Skeletal muscle tissue (tissue), 4 donors: ENCODE measurements around the gene PPIA. TPM values are rescaled to one million over a fixed set of nuclear protein-coding genes. Genes with fewer than 3 reads are reported as not detected.

ENCODE experiments used
- H3K27ac ChIP-seq: one replicate; pipeline ENCODE4 v1.7.0; 2013; ENCODE audit warnings: mild to moderate bottlenecking, low read depth, low read length, inconsistent platforms
- H3K27me3 ChIP-seq, 3 donors: one replicate each; pipeline ENCODE4 v1.7.0; 2013; ENCODE audit warnings: low read length in 3 of 3; ENCODE audit not compliant: control insufficient read depth in 3 of 3, insufficient read depth in 3 of 3
- H3K36me3 ChIP-seq, 3 donors: one replicate each; pipeline ENCODE4 v1.7.0; 2013; ENCODE audit warnings: low read length in 3 of 3; ENCODE audit not compliant: control insufficient read depth in 3 of 3, insufficient read depth in 3 of 3
- H3K4me1 ChIP-seq, 3 donors: one replicate each; pipeline ENCODE4 v1.7.0; 2013; ENCODE audit warnings: low read length in 3 of 3, mild to moderate bottlenecking in 3 of 3; ENCODE audit not compliant: control insufficient read depth in 3 of 3, insufficient read depth in 3 of 3
- H3K4me3 ChIP-seq, 3 donors: one replicate each; pipeline ENCODE4 v1.7.0; 2013; ENCODE audit warnings: low read length in 3 of 3
- H3K9ac ChIP-seq, 3 donors: one replicate each; pipeline ENCODE4 v1.7.0; 2013; ENCODE audit warnings: low read length in 3 of 3, mild to moderate bottlenecking in 3 of 3, moderate library complexity in 2 of 3, low read depth in 1 of 3
- H3K9me3 ChIP-seq, 3 donors: one replicate each; pipeline ENCODE4 v1.7.0; 2013; ENCODE audit warnings: low read length in 3 of 3; ENCODE audit not compliant: control insufficient read depth in 3 of 3
- total RNA-seq: library from RNA; depleted of rRNA; stranded (reverse); fragments of >200 nt; gene quantifications from one replicate; pipeline ENCODE4 v1.2.3, GENCODE V29; 2014
- donor health status: Osteomylitis.

Gene PPIA
- total RNA-seq, 1 donor from 2014 or later, result 459 TPM

DNA sequence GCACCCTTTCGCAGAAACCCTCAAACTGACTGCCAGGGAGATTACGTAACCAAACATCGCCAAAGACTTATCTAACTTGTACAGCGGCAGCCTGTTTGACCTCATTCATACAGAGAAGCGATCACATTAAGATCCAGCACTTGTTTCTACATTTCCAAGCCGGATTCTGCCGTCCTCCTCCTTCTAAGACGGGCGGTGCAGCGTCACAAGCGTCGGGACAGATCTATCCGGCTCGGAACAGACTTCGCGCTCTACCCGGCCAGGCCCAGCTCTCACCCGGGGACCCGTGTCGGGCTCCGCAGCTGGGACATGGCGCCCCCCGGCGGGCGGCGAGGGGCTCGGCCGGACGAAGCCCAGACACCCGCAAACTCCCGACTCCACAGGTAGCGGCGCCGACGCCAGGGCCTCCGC is 51.0 kb downstream of the PPIA start:
- Histone ChIP-seq H3K4me1 (peaks cover 8 to 14% (median 13%) of the 10 kb centered on the region in 3 donors), H3K9me3 (no peaks in the 10 kb centered on the region), H3K4me3 (peak overlapping the region; percentile 81 to 93 (median 89)), H3K9ac (peak overlapping the region; percentile 87 to 96 (median 91)), H3K36me3 (no peaks in the 10 kb centered on the region), H3K27me3 (no peaks in the 10 kb centered on the region), H3K27ac (peak overlapping the region; percentile 89)

DNA sequence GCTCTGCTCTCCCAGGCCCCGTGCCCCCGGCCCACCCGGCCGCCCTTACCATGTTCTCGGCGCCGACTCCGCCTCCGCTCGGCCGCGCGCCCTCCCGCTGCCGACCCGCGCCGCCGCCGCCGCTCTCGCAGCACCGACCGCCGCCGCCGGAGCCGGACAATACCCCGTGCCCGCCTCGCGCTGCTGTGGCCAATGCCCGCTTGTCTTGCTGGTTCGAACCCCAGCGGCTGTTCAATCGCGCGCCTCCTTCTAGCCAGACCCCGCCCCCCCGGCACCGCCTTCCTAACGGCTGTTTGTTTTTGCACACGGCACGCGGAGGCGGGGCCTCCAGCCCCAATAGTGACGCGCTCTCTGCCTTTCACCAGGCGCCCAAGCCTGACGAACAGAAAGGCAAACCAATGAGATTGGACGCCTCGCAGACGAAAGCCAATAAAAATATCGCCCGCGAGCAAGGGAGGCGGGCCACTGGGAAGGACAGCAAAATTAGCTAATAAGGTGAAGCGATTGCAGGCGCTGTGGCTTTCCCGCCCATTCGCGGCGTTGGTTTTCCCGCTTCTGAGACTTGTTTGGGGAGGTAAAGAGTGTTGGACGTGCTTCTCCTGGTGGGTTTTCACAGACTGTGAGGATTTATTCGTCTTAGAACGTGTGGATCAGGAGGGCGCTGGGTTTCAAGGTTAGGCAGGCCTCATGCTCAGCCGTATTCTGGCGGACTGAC is 51.6 kb downstream of the PPIA start, which contains the start of gene H2AZ2:
Gene H2AZ2, minus strand, starts transcription at position 168 of the 715 bp plus-strand sequence. Its CDS starts 116 bp downstream, at position 52.
- Histone ChIP-seq H3K4me3 (peak within 1 kb of the TSS; percentile 85 to 93 (median 92)), H3K36me3 (no peaks in the 10 kb centered on the region), H3K9ac (peak within 1 kb of the TSS; percentile 96 to 98 (median 96)), H3K4me1 (peaks cover 5 to 10% (median 10%) of the 10 kb centered on the region in 3 donors), H3K27me3 (no peaks in the 10 kb centered on the region), H3K9me3 (no peaks in the 10 kb centered on the region), H3K27ac (peak within 1 kb of the TSS; percentile 92)

GRCh38 chr7:44849259-44849884 is 52.9 kb downstream of the PPIA start:
- Histone ChIP-seq H3K27me3 (no peaks in the 10 kb centered on the region), H3K9me3 (no peaks in the 10 kb centered on the region), H3K9ac (peak overlapping the region in 1 of 3 donors; percentile 90), H3K36me3 (no peaks in the 10 kb centered on the region), H3K4me1 (peaks cover 5 to 8% (median 6%) of the 10 kb centered on the region in 3 donors), H3K27ac (no peak overlapping the region), H3K4me3 (no peak overlapping the region)

- Histone ChIP-seq H3K4me3 (no peak overlapping the region), H3K27me3 (no peaks in the 10 kb centered on the region), H3K27ac (no peak overlapping the region), H3K4me1 (peaks cover 3 to 5% (median 3%) of the 10 kb centered on the region in 3 donors), H3K9me3 (no peaks in the 10 kb centered on the region), H3K9ac (no peak overlapping the region), H3K36me3 (no peaks in the 10 kb centered on the region)
These were observed 53.5 kb downstream of the PPIA start for GRCh38 chr7:44849885-44850544.

DNA sequence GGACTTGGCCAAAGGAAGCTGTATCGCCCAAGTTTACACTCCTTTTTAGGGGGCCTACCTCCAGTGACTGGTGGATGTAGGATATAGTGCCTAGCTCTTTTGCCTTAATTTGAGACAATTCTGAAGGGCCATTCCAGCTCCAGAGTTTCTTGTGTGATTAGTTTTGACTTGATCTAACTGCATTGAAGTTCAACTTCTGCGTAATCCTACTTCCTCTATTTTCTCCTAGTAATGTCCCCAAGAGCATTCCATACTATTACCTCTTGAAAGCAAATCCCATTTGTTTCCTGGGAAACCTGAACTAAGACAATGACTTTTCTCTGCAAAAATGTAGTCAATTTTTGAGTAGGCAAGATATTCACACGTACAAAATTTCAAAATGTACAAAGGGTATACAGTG is 56.1 kb downstream of the PPIA start:
- no peaks in the 10 kb centered on the region for H3K27me3 ChIP-seq
- no peak overlapping the region for H3K27ac ChIP-seq
- no peaks in the 10 kb centered on the region for H3K36me3 ChIP-seq
- H3K4me3 ChIP-seq, result no peak overlapping the region
- no peaks in the 10 kb centered on the region for H3K9me3 ChIP-seq
- no peak overlapping the region for H3K9ac ChIP-seq
- peaks cover 0 to 5% (median 0%) of the 10 kb centered on the region in 3 donors for H3K4me1 ChIP-seq

Other genes with a start within 250 kb of the PPIA start
- gene DDX56, start 222.8 kb upstream of the PPIA start, total RNA-seq, result 49.1 TPM
- 107 TPM for gene TMED4, start 214.4 kb upstream of the PPIA start, total RNA-seq
- 70.5 TPM for gene OGDH, start 190.1 kb upstream of the PPIA start, total RNA-seq
- 4.2 TPM for gene ZMIZ2, start 47.8 kb upstream of the PPIA start, total RNA-seq
- 96.0 TPM for gene H2AZ2, start 51.4 kb downstream of the PPIA start, total RNA-seq
- 32.9 TPM for gene PURB, start 88.8 kb downstream of the PPIA start, total RNA-seq
- gene MYO1G, start 182.3 kb downstream of the PPIA start, total RNA-seq, result 1.6 TPM
- 28.7 TPM for gene CCM2, start 203.5 kb downstream of the PPIA start, total RNA-seq